ENCODE results near the gene CDADC1. TPM values are rescaled to one million over a fixed set of nuclear protein-coding genes. Genes with fewer than 3 reads are reported as not detected.

The CDADC1 gene
- total and polyA plus RNA-seq, 7 donors, result 2.4 to 12.2 (median 6.5) TPM

DNA sequence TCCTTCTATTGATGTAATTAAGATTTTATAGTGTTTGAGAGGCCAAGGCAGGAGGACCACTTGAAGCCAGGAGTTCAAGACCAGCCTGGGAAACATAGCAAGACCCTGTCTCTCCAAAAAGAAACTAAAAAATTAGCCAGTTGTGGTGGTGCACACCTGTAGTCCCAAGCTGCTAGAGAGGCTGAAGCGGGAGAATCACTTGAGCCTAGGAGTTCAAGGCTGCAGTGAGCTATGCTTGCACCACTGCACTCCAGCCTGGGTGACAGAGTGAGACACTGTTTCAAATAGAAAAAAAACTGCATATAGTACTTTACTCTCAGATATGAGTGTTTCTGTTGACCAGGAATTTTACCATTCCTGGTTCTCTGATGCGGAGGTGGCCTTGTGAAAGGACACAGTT, 48.9 kb downstream of the CDADC1 start:
- Histone ChIP-seq H3K4me3 (no peak overlapping the region), H3K36me3 (no peaks in the 10 kb centered on the region), H3K4me1 (peaks cover 0 to 29% (median 21%) of the 10 kb centered on the region in 4 donors), H3K9me3 (no peaks in the 10 kb centered on the region), H3K27me3 (no peaks in the 10 kb centered on the region), H3K27ac (no peak overlapping the region)
- no peak for DNase-seq
- no peak for TF ChIP-seq EP300 (IDR thresholded peaks at IDR 0.05)
- TF ChIP-seq POLR2AphosphoS5 (IDR thresholded peaks at IDR 0.05), result no peak
- no peak for TF ChIP-seq POLR2A (IDR thresholded peaks at IDR 0.05)
- 96 to 98% methylated on average over 2 of the region's 2 CpGs for WGBS, 2 donors
- intact Hi-C loops (cut with DNase I), result no loop called here

DNA sequence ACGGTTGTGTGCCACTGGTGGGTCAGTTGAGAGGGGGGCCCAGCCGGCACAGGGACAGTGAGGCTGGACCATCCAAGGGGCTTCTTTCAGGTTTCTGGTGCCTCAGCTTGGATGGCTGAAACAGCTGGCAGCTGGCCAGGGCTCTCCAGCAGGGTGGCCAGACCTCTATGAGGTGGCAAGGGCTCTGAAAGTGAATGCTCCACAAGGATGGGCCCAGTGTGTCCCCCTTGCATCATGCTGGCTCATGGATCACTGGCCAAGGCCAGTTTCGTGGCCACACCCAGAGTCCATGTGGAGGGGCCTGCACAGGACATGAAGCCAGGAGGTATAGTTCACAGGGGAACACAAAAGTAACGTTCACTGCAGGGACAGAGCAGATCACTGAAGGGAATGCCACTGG, 49.6 kb downstream of the CDADC1 start:
- H3K4me1 ChIP-seq, result peaks cover 0 to 34% (median 25%) of the 10 kb centered on the region in 4 donors
- no peak for DNase-seq
- intact Hi-C loops (cut with DNase I), result no loop called here
- H3K36me3 ChIP-seq, result no peaks in the 10 kb centered on the region
- WGBS, 2 donors, result 93% methylated on average over 4 of the region's 4 CpGs
- H3K4me3 ChIP-seq, result no peak overlapping the region
- TF ChIP-seq POLR2AphosphoS5 (IDR thresholded peaks at IDR 0.05) (no peak), POLR2A (IDR thresholded peaks at IDR 0.05) (no peak), EP300 (IDR thresholded peaks at IDR 0.05) (no peak)
- TF ChIP-seq, protein P1, sequence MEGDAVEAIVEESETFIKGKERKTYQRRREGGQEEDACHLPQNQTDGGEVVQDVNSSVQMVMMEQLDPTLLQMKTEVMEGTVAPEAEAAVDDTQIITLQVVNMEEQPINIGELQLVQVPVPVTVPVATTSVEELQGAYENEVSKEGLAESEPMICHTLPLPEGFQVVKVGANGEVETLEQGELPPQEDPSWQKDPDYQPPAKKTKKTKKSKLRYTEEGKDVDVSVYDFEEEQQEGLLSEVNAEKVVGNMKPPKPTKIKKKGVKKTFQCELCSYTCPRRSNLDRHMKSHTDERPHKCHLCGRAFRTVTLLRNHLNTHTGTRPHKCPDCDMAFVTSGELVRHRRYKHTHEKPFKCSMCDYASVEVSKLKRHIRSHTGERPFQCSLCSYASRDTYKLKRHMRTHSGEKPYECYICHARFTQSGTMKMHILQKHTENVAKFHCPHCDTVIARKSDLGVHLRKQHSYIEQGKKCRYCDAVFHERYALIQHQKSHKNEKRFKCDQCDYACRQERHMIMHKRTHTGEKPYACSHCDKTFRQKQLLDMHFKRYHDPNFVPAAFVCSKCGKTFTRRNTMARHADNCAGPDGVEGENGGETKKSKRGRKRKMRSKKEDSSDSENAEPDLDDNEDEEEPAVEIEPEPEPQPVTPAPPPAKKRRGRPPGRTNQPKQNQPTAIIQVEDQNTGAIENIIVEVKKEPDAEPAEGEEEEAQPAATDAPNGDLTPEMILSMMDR (IDR thresholded peaks at IDR 0.05), result no peak
- H3K9me3 ChIP-seq, result no peaks in the 10 kb centered on the region
- H3K27me3 ChIP-seq, result no peaks in the 10 kb centered on the region
- no peak overlapping the region for H3K27ac ChIP-seq

GRCh38 chr13:49298416-49298815, 50.7 kb downstream of the CDADC1 start:
- Histone ChIP-seq H3K4me3 (no peak overlapping the region), H3K27ac (peak overlapping the region in 2 of 4 donors; percentile 16 to 38), H3K27me3 (no peaks in the 10 kb centered on the region), H3K36me3 (no peaks in the 10 kb centered on the region), H3K4me1 (peaks cover 0 to 28% (median 18%) of the 10 kb centered on the region in 4 donors), H3K9me3 (no peaks in the 10 kb centered on the region)
- no peak for TF ChIP-seq POLR2AphosphoS5 (IDR thresholded peaks at IDR 0.05)
- no peak for TF ChIP-seq EP300 (IDR thresholded peaks at IDR 0.05)
- TF ChIP-seq POLR2A (IDR thresholded peaks at IDR 0.05), result no peak
- TF ChIP-seq, protein P1 (IDR thresholded peaks at IDR 0.05), result no peak
- no peak for DNase-seq
- intact Hi-C loops (cut with DNase I), result no loop called here

- no peak for DNase-seq
- Histone ChIP-seq H3K36me3 (no peaks in the 10 kb centered on the region), H3K4me1 (peaks cover 0 to 34% (median 21%) of the 10 kb centered on the region in 4 donors), H3K27me3 (no peaks in the 10 kb centered on the region), H3K4me3 (no peak overlapping the region), H3K27ac (peak overlapping the region in 2 of 4 donors; percentile 16 to 38), H3K9me3 (no peaks in the 10 kb centered on the region)
- intact Hi-C loops (cut with DNase I), result no loop called here
- WGBS, 2 donors, result 90 to 93% methylated on average over 7 of the region's 7 CpGs
- TF ChIP-seq POLR2AphosphoS5 (IDR thresholded peaks at IDR 0.05), result peak in 1 of 4 donors; percentile 7
- no peak for TF ChIP-seq EP300 (IDR thresholded peaks at IDR 0.05)
Observed at GRCh38 chr13:49298903-49299605, 51.3 kb downstream of the CDADC1 start.

DNA sequence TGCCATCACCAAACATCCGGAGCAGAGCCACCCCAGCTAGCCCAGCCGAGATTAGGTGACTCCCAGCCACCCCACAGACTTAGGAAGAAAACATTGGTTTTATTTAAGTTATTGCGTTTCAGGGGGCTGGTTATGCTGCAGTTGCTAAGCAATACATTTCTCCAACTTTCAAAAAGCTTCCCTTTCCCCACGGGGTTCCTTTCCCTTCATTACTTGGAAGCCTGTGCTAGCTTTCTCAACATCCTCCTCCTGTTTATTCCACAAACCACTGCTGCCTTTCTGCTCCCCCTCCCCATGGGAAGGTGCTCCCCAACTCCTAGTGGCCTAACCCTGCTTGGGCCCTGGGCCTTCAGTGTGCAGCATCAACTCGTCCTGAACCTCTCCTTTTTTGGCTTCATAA, 52.6 kb downstream of the CDADC1 start:
- intact Hi-C loops (cut with DNase I), result loop anchor here (5.0 kb wide), 1 partner anchor 307 kb away; no protein-coding TSS in a partner anchor
- no peaks in the 10 kb centered on the region for H3K9me3 ChIP-seq
- peaks cover 0 to 38% (median 32%) of the 10 kb centered on the region in 4 donors for H3K4me1 ChIP-seq
- peaks cover 0 to 1% (median 0%) of the 10 kb centered on the region in 4 donors for H3K36me3 ChIP-seq
- H3K4me3 ChIP-seq, result no peak overlapping the region
- DNase-seq, result no peak
- TF ChIP-seq POLR2AphosphoS5 (IDR thresholded peaks at IDR 0.05), result peak in 1 of 4 donors; percentile 2
- no peak for TF ChIP-seq EP300 (IDR thresholded peaks at IDR 0.05)
- H3K27me3 ChIP-seq, result no peaks in the 10 kb centered on the region
- H3K27ac ChIP-seq, result peak overlapping the region; percentile 16 to 38 (median 29)
- WGBS, 2 donors, result 78 to 79% methylated on average over 5 of the region's 5 CpGs

DNA sequence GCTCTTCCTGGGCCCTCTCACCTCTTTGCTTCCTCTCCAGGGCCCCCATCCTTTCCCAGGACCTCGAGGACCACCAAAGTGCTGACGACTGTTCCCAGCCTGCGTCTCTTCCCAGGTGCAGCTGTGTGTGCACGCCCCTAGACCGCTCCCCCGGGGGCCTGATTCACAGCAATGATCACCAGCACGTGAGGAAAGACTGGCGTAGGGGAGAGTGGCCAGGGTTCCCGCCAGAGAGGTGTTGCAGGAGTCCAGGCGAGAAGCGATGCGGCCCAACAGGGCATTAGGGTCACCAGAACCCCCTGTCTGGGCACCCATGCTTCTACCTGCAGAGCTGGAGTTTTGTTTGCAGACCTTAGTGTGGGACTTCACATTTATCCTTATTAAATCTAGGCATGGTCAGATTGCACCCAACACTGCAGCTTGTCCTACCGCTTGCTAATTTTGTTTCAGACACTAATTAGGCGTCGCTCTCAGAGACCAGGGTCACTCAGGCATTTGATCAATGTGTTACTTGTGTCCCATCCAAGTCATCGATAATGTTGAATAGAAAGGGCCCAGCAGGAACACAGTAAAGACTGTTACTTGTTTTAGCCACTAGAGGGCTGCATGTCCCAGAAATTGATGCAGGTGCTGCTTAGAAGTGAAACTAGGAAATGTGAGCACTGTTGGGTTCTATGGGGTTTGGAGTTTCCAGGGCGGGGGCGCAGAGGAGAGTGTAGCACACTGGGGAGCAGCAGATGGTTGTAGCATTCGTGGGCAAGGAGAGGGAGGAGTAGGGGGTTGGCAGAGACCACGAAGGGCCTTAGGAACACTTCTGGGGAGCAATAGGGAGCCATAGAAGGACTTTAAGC, 53.2 kb downstream of the CDADC1 start:
- H3K9me3 ChIP-seq, result no peaks in the 10 kb centered on the region
- WGBS, 2 donors, result 44 to 51% methylated on average over 20 of the region's 20 CpGs
- H3K36me3 ChIP-seq, result peaks cover 0 to 8% (median 0%) of the 10 kb centered on the region in 4 donors
- DNase-seq, result peak; percentile 81
- intact Hi-C loops (cut with DNase I), result loop anchor here (5.0 kb wide), 1 partner anchor 306 kb away; no protein-coding TSS in a partner anchor
- H3K27me3 ChIP-seq, result no peaks in the 10 kb centered on the region
- peak overlapping the region in 3 of 4 donors; percentile 9 to 34 (median 22) for H3K4me3 ChIP-seq
- TF ChIP-seq EP300 (IDR thresholded peaks at IDR 0.05) (no peak), POLR2A (IDR thresholded peaks at IDR 0.05) (no peak), POLR2AphosphoS5 (IDR thresholded peaks at IDR 0.05) (peak in 3 of 4 donors; percentile 35 to 47 (median 39))
- TF ChIP-seq, protein P1 (IDR thresholded peaks at IDR 0.05), result peak; percentile 82 to 95 (median 90)
- H3K4me1 ChIP-seq, result peaks cover 0 to 42% (median 38%) of the 10 kb centered on the region in 4 donors
- H3K27ac ChIP-seq, result peak overlapping the region; percentile 43 to 89 (median 76)

All from sigmoid colon (tissue), 7 donors.